Trophoblast cell (in vitro differentiated cells and primary cell): ENCODE data around the gene STXBP5L.

Source experiments
- DNase-seq, 2 donors: peaks; one replicate each; pipeline ENCODE4 v3.0.0-alpha.2; 2016
- H2AFZ ChIP-seq: 2 replicates; pipeline ENCODE4 v1.6.1; 2013; ENCODE audit warnings: low read length, moderate library complexity, mild to moderate bottlenecking; ENCODE audit not compliant: insufficient read depth, poor library complexity
- H2AK5ac ChIP-seq: 2 replicates; pipeline ENCODE4 v1.6.1; 2013; ENCODE audit warnings: mild to moderate bottlenecking, low read length
- H2BK120ac ChIP-seq: 2 replicates; pipeline ENCODE4 v1.6.1; 2013; ENCODE audit warnings: low read length, mild to moderate bottlenecking, moderate library complexity; ENCODE audit not compliant: insufficient read depth, poor library complexity
- H2BK12ac ChIP-seq: 2 replicates; pipeline ENCODE4 v1.6.1; 2013; ENCODE audit warnings: mild to moderate bottlenecking, low read length, moderate library complexity
- H2BK5ac ChIP-seq: 2 replicates; pipeline ENCODE4 v1.6.1; 2013; ENCODE audit warnings: low read length, low read depth, moderate library complexity, mild to moderate bottlenecking; ENCODE audit not compliant: poor library complexity
- H3K14ac ChIP-seq: 2 replicates; pipeline ENCODE4 v1.6.1; 2013; ENCODE audit warnings: mild to moderate bottlenecking, low read length
- H3K18ac ChIP-seq: 2 replicates; pipeline ENCODE4 v1.6.1; 2013; ENCODE audit warnings: mild to moderate bottlenecking, low read length
- H3K23ac ChIP-seq: 2 replicates; pipeline ENCODE4 v1.6.1; 2013; ENCODE audit warnings: low read length
- H3K27ac ChIP-seq: 2 replicates; pipeline ENCODE4 v1.5.1; 2013; ENCODE audit warnings: low read depth, mild to moderate bottlenecking, inconsistent platforms, low read length, moderate library complexity
- H3K27me3 ChIP-seq: 2 replicates; pipeline ENCODE4 v1.6.1; 2013; ENCODE audit warnings: inconsistent platforms, mild to moderate bottlenecking, low read length, moderate library complexity; ENCODE audit not compliant: insufficient read depth
- H3K36me3 ChIP-seq, 2 experiments: 1 replicate in 1 of 2; 2 replicates in 1 of 2; pipeline ENCODE4 v1.6.1; 2013; ENCODE audit warnings: low read length in 2 of 2, mild to moderate bottlenecking in 2 of 2, moderate library complexity in 1 of 2; ENCODE audit not compliant: insufficient read depth in 2 of 2, control insufficient read depth in 1 of 2
- H3K4ac ChIP-seq: 2 replicates; pipeline ENCODE4 v1.6.1; 2013; ENCODE audit warnings: low read depth, mild to moderate bottlenecking, low read length, moderate library complexity
- H3K4me1 ChIP-seq, 2 experiments: 1 replicate in 1 of 2; 2 replicates in 1 of 2; pipeline ENCODE4 v1.6.1; 2013; ENCODE audit warnings: low read length in 2 of 2, mild to moderate bottlenecking in 2 of 2, moderate library complexity in 1 of 2; ENCODE audit not compliant: insufficient read depth in 2 of 2, control insufficient read depth in 1 of 2
- H3K4me2 ChIP-seq: 2 replicates; pipeline ENCODE4 v1.6.1; 2013; ENCODE audit warnings: inconsistent platforms, mild to moderate bottlenecking, low read length, moderate library complexity
- H3K4me3 ChIP-seq: 2 replicates; pipeline ENCODE4 v1.5.1; 2013; ENCODE audit warnings: mild to moderate bottlenecking, low read depth, low read length, inconsistent platforms
- H3K79me1 ChIP-seq: one replicate; pipeline ENCODE4 v1.6.1; 2013; ENCODE audit warnings: low read length
- H3K79me2 ChIP-seq: 2 replicates; pipeline ENCODE4 v1.6.1; 2013; ENCODE audit warnings: low read length, mild to moderate bottlenecking; ENCODE audit not compliant: control insufficient read depth, insufficient read depth, poor library complexity
- H3K9ac ChIP-seq: 2 replicates; pipeline ENCODE4 v1.6.1; 2013; ENCODE audit warnings: mild to moderate bottlenecking, low read length
- H3K9me3 ChIP-seq: 2 replicates; pipeline ENCODE4 v1.6.1; 2013; ENCODE audit warnings: low read depth, mild to moderate bottlenecking, control low read depth, inconsistent platforms, low read length; ENCODE audit not compliant: insufficient read depth
- H4K12ac ChIP-seq: 2 replicates; pipeline ENCODE4 v1.6.1; 2013; ENCODE audit warnings: low read depth, mild to moderate bottlenecking, low read length, moderate library complexity
- H4K8ac ChIP-seq: 2 replicates; pipeline ENCODE4 v1.6.1; 2013; ENCODE audit warnings: low read depth, mild to moderate bottlenecking, low read length, moderate library complexity
- H4K91ac ChIP-seq: one replicate; pipeline ENCODE4 v1.6.1; 2013; ENCODE audit warnings: low read depth, mild to moderate bottlenecking, low read length, moderate library complexity
- WGBS: extraction: QIAGEN DNeasy Blood & Tissue Kit; methylation state at CpG from one replicate; pipeline ENCODE4 v1.1.7; 2013; ENCODE audit warnings: missing lambda C conversion rate; ENCODE audit not compliant: insufficient read length, insufficient coverage; ENCODE audit errors: extremely low coverage; 5-methylcytosine and 5-hydroxymethylcytosine counted together

Gene STXBP5L

DNA sequence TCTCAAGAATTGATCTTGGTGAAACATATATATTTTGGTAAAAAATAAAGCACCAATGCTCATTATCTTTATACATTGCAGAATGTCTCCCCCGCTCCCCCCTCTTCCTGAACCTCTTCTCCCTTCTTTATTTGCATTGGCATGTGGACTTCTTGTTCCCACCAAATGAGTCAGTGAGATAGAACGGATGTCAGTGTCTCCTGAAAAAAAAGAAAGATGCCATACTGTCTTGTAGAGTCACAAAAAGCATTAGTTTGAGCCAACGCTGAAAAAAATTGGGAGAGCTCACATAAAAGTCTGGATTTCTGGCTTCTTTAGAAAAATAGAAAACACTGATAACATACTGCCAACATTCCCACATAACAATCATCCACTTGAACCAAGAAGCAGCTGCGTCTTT, 32.0 kb upstream of the STXBP5L start:
- no peak overlapping the region for H2AFZ ChIP-seq
- no peaks in the 10 kb centered on the region for H3K27me3 ChIP-seq
- H3K4me2 ChIP-seq = no peak overlapping the region
- no peak overlapping the region for H3K4ac ChIP-seq
- no peak overlapping the region for H2BK5ac ChIP-seq
- H3K27ac ChIP-seq = no peak overlapping the region
- DNase-seq = no peak
- H4K8ac ChIP-seq = no peak overlapping the region
- no peaks in the 10 kb centered on the region for H3K79me1 ChIP-seq
- H2BK12ac ChIP-seq = no peak overlapping the region
- no peak overlapping the region for H3K14ac ChIP-seq
- no peaks in the 10 kb centered on the region for H3K79me2 ChIP-seq
- H4K91ac ChIP-seq = no peak overlapping the region
- H3K36me3 ChIP-seq = no peaks in the 10 kb centered on the region
- H2AK5ac ChIP-seq = no peak overlapping the region
- no peaks in the 10 kb centered on the region for H3K9me3 ChIP-seq
- H3K18ac ChIP-seq = no peak overlapping the region
- no peak overlapping the region for H3K9ac ChIP-seq
- WGBS = no CpG with 5 or more reads among the region's 4 CpGs
- no peak overlapping the region for H3K23ac ChIP-seq
- no peak overlapping the region for H3K4me3 ChIP-seq
- H2BK120ac ChIP-seq = no peak overlapping the region
- no peak overlapping the region for H4K12ac ChIP-seq
- no peaks in the 10 kb centered on the region for H3K4me1 ChIP-seq

DNA sequence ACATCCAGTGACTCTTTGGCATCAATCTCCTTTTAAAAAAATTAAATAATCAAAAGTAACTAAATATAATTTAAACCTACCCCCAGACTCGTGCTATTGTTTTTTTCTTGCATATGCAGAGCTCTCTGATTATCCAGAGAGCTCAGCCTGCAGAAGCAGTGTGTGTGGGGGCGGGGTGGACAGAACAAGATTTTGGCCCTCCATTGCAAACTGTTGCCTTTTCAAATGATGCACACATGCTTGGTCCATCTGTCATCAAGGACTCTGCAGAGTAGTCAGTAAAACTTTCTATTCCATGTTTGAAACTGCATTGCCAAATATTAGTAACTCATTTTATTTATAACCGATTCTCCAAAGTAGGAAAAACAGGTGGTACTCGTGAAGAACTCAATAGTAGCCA, 28.6 kb upstream of the STXBP5L start:
- H4K8ac ChIP-seq = no peak overlapping the region
- no peak overlapping the region for H3K18ac ChIP-seq
- no peak overlapping the region for H3K4me3 ChIP-seq
- no peaks in the 10 kb centered on the region for H3K27me3 ChIP-seq
- no peak overlapping the region for H3K14ac ChIP-seq
- H3K4me1 ChIP-seq = no peaks in the 10 kb centered on the region
- no peaks in the 10 kb centered on the region for H3K9me3 ChIP-seq
- H3K27ac ChIP-seq = no peak overlapping the region
- DNase-seq = no peak
- no peaks in the 10 kb centered on the region for H3K79me2 ChIP-seq
- H3K9ac ChIP-seq = no peak overlapping the region
- H3K4me2 ChIP-seq = no peak overlapping the region
- H4K12ac ChIP-seq = no peak overlapping the region
- H3K36me3 ChIP-seq = no peaks in the 10 kb centered on the region
- H3K79me1 ChIP-seq = no peaks in the 10 kb centered on the region
- no peak overlapping the region for H3K4ac ChIP-seq
- H4K91ac ChIP-seq = no peak overlapping the region
- H2BK5ac ChIP-seq = no peak overlapping the region
- no peak overlapping the region for H2AFZ ChIP-seq
- H2AK5ac ChIP-seq = no peak overlapping the region
- H3K23ac ChIP-seq = no peak overlapping the region
- no peak overlapping the region for H2BK120ac ChIP-seq
- WGBS = no CpG with 5 or more reads among the region's 4 CpGs
- H2BK12ac ChIP-seq = no peak overlapping the region

DNA sequence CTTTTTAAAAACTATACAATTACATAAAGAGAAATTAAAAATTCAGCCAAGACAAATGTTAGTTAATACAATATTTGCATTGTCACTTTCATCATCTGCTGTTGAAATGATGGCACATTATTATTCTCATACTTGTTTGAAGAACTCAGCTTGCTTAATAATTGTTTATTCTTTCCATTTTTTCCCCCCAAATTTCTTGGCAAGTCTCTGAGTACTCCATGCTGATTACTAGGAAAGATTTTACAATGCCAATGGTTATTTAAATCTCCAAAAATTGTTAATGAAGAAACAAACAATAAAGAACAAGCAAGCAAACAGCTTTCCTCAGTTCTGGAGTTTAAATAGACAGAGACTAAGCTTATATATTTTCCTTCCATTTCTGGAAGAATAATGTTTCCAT, 15.1 kb upstream of the STXBP5L start:
- no peaks in the 10 kb centered on the region for H3K79me1 ChIP-seq
- no peak overlapping the region for H2BK120ac ChIP-seq
- DNase-seq = no peak
- no peak overlapping the region for H4K12ac ChIP-seq
- H3K4me1 ChIP-seq = no peaks in the 10 kb centered on the region
- H3K18ac ChIP-seq = no peak overlapping the region
- H2AK5ac ChIP-seq = no peak overlapping the region
- no peak overlapping the region for H4K91ac ChIP-seq
- no peak overlapping the region for H3K9ac ChIP-seq
- no peak overlapping the region for H3K4me2 ChIP-seq
- no peak overlapping the region for H2BK5ac ChIP-seq
- H3K23ac ChIP-seq = no peak overlapping the region
- no peak overlapping the region for H4K8ac ChIP-seq
- H3K79me2 ChIP-seq = no peaks in the 10 kb centered on the region
- no peaks in the 10 kb centered on the region for H3K27me3 ChIP-seq
- no peaks in the 10 kb centered on the region for H3K9me3 ChIP-seq
- no peak overlapping the region for H2BK12ac ChIP-seq
- no peak overlapping the region for H3K27ac ChIP-seq
- no peak overlapping the region for H3K4me3 ChIP-seq
- no peaks in the 10 kb centered on the region for H3K36me3 ChIP-seq
- H3K4ac ChIP-seq = no peak overlapping the region
- H2AFZ ChIP-seq = no peak overlapping the region
- H3K14ac ChIP-seq = no peak overlapping the region

DNA sequence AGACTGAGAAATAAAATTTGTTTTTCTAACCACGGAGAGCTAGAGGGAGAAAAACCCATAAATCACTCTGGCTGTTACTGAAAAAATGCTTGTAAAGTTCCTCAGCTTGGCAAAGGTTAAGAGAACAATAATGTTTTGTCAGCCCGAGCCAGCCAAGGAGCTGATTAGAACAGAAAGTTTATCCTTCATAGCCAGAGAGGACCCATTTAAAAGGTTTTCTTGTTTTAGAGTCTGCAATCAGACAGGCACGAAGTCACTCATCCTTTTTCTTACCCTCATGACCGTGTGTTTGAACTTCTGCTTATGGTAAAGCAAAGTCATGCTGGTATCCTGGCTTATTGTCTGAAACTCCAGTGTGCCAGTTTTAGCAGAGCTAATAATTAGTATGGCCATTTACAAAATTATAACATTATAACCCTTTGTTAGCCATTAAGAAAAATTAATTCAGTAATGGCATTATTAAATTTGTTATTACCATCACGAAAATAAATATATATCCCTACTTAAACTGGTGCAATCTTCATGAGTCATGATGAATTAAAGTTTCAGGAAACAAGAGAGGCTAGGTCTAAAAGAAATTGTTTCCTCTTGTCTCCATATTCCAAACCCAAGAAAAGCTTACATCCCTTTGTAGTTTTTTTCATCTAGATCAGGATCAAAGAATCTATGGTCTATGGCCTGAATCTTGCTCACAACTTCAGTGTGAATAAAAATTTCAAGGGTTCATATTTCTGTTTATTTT, 13.5 kb upstream of the STXBP5L start:
- WGBS = no CpG with 5 or more reads among the region's 5 CpGs

More for the DNA sequence above, 13.5 kb upstream of the STXBP5L start:
- Histone ChIP-seq H2BK12ac (no peak overlapping the region), H3K4me2 (no peak overlapping the region), H2BK5ac (no peak overlapping the region), H3K9ac (no peak overlapping the region), H3K79me1 (no peaks in the 10 kb centered on the region), H3K27ac (no peak overlapping the region), H3K27me3 (no peaks in the 10 kb centered on the region), H4K91ac (no peak overlapping the region), H3K36me3 (no peaks in the 10 kb centered on the region), H3K18ac (no peak overlapping the region), H3K4me3 (no peak overlapping the region), H4K12ac (no peak overlapping the region), H3K4ac (no peak overlapping the region), H4K8ac (no peak overlapping the region), H3K4me1 (no peaks in the 10 kb centered on the region), H3K23ac (no peak overlapping the region), H3K9me3 (no peaks in the 10 kb centered on the region), H3K14ac (no peak overlapping the region), H2BK120ac (no peak overlapping the region), H3K79me2 (no peaks in the 10 kb centered on the region), H2AFZ (no peak overlapping the region), H2AK5ac (no peak overlapping the region)
- DNase-seq = peak in 1 of 2 donors; percentile 5
